ENCODE measurements around the gene RPTOR.

- TF ChIP-seq TAF1 (IDR thresholded peaks at IDR 0.05; ENCODE audit: low read depth, low read length): no peak
- TF ChIP-seq POLR2AphosphoS5 (IDR thresholded peaks at IDR 0.05; ENCODE audit: low read depth, low read length): no peak
- TF ChIP-seq POLR2A (IDR thresholded peaks at IDR 0.05; ENCODE audit: low read depth, low read length): no peak
- no peak for TF ChIP-seq SPI1 (IDR thresholded peaks at IDR 0.05; ENCODE audit: low read depth, low read length)
Measured at GRCh38 chr17:80899402-80900268, 355.0 kb downstream of the RPTOR start.

Measured in GM12891 (cell line).